ENCODE data around the gene CDH4. TPM values are rescaled to one million over a fixed set of nuclear protein-coding genes. Genes with fewer than 3 reads are reported as not detected.

Gene CDH4
- total and polyA plus RNA-seq, 2 of the 4 experiments (the other 2 are of a cell fraction), result 1.6 to 3.5 TPM

GRCh38 chr20:61878478-61879302, 626.6 kb downstream of the CDH4 start:
- no peaks in the 10 kb centered on the region for H3K4me1 ChIP-seq (ENCODE audit: control insufficient read depth, insufficient read depth, low read length)
- no peak overlapping the region for H4K5ac ChIP-seq (ENCODE audit: low read depth, low read length)
- dilution Hi-C loops (cut with HindIII; ENCODE audit: low sequenced_read_pairs, unreplicated experiment), result no loop called here
- no peak for DNase-seq
- no peak overlapping the region for H4K8ac ChIP-seq (ENCODE audit: low read depth in 2 of 2, low read length in 2 of 2)
- whole genome bisulfite sequencing, 2 experiments (ENCODE audit: extremely low coverage in 2 of 2, insufficient read length in 1 of 2), result 74% methylated on average over 15 of the region's 31 CpGs; no CpG with 5 or more reads in 1 of the 2 experiments
- H2BK15ac ChIP-seq (ENCODE audit: low read depth, low read length), result no peak overlapping the region
- no peak overlapping the region for H3K18ac ChIP-seq (ENCODE audit: low read depth, low read length)
- no peak for ATAC-seq (ENCODE audit: low read depth)
- H3K9me3 ChIP-seq (ENCODE audit: control insufficient read depth, insufficient read depth, low read length), result no peaks in the 10 kb centered on the region
- no TSS peak for BruUV-seq (replicated peaks)
- H3K36me3 ChIP-seq (ENCODE audit: control insufficient read depth, insufficient read depth, low read length), result no peaks in the 10 kb centered on the region
- H3K79me1 ChIP-seq (ENCODE audit: low read depth in 1 of 2, low read length in 2 of 2), result no peaks in the 10 kb centered on the region
- H4K91ac ChIP-seq (ENCODE audit: insufficient read depth, low read depth, low read length), result no peak overlapping the region
- H2BK20ac ChIP-seq (ENCODE audit: low read depth, low read length), result no peak overlapping the region
- no peaks in the 10 kb centered on the region for H3K9me1 ChIP-seq (ENCODE audit: insufficient read depth, low read length)
- in situ Hi-C loops (cut with MboI; ENCODE audit: low sequenced_read_pairs), result loop anchor here (25.0 kb wide), 2 partner anchors 616 to 1816 kb away; partner anchors contain the start of gene CDH4
- peak overlapping the region; percentile 2 for H2AFZ ChIP-seq (replicated peaks; ENCODE audit: low read length, poor library complexity)
- peaks cover 2% of the 10 kb centered on the region; the same call in 1 of the 2 replicates for H3K27me3 ChIP-seq (ENCODE audit: control insufficient read depth, insufficient read depth, low read length)
- no peak overlapping the region for H2BK5ac ChIP-seq (ENCODE audit: low read depth, low read length, poor library complexity, severe bottlenecking)
- no peak overlapping the region for H3K56ac ChIP-seq (ENCODE audit: extremely low read depth, insufficient read depth, low read length)
- no peak overlapping the region for H3K4ac ChIP-seq (ENCODE audit: low read depth, low read length)
- no peak overlapping the region for H3K27ac ChIP-seq (ENCODE audit: insufficient read depth, low read length)
- H3K4me3 ChIP-seq (ENCODE audit: insufficient read depth, low read depth, low read length), result no peak overlapping the region
- no peak overlapping the region for H3K14ac ChIP-seq (replicated peaks; ENCODE audit: low read depth, low read length)
- POLR2A ChIA-PET (ENCODE audit: unreplicated experiment), result no interaction called here
- H3K9ac ChIP-seq (ENCODE audit: low read depth, low read length), result no peak overlapping the region
- H2AK5ac ChIP-seq (ENCODE audit: low read depth, low read length), result no peak overlapping the region
- intact Hi-C loops (cut with micrococcal nuclease), result no loop called here
- H4K20me1 ChIP-seq (ENCODE audit: insufficient read depth, low read length), result no peaks in the 10 kb centered on the region
- no peak overlapping the region for H3K23ac ChIP-seq (ENCODE audit: low read depth, low read length)
- H2BK120ac ChIP-seq (ENCODE audit: low read depth, low read length), result no peak overlapping the region
- TF ChIP-seq CHD1 (IDR thresholded peaks at IDR 0.05; ENCODE audit: low read depth, low read length) (no peak), CEBPB (IDR thresholded peaks at IDR 0.05; ENCODE audit: low read depth, low read length) (no peak), MXI1 (IDR thresholded peaks at IDR 0.05; ENCODE audit: borderline replicate concordance, low read depth, low read length) (no peak), RCOR1 (IDR thresholded peaks at IDR 0.05; ENCODE audit: insufficient replicate concordance, low read length) (no peak), BHLHE40 (IDR thresholded peaks at IDR 0.05; ENCODE audit: low read depth, low read length) (no peak), CTCF (conservative IDR thresholded peaks at IDR 0.05; ENCODE audit: low read depth, low read length) (no peak), FOS (IDR thresholded peaks at IDR 0.05; ENCODE audit: low read depth, low read length) (no peak), SMC3 (IDR thresholded peaks at IDR 0.05; ENCODE audit: low read depth, low read length) (no peak), RFX5 (IDR thresholded peaks at IDR 0.05; ENCODE audit: low read depth, low read length) (no peak), POLR2A (IDR thresholded peaks at IDR 0.05; ENCODE audit: low read depth, low read length) (no peak), MAFK (IDR thresholded peaks at IDR 0.05; ENCODE audit: low read depth, low read length) (no peak), RAD21 (IDR thresholded peaks at IDR 0.05; ENCODE audit: low read length) (no peak)
- TF ChIP-seq, protein P1, sequence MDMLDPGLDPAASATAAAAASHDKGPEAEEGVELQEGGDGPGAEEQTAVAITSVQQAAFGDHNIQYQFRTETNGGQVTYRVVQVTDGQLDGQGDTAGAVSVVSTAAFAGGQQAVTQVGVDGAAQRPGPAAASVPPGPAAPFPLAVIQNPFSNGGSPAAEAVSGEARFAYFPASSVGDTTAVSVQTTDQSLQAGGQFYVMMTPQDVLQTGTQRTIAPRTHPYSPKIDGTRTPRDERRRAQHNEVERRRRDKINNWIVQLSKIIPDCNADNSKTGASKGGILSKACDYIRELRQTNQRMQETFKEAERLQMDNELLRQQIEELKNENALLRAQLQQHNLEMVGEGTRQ (IDR thresholded peaks at IDR 0.05; ENCODE audit: low read depth, low read length), result no peak
- TF ChIP-seq, protein P2, sequence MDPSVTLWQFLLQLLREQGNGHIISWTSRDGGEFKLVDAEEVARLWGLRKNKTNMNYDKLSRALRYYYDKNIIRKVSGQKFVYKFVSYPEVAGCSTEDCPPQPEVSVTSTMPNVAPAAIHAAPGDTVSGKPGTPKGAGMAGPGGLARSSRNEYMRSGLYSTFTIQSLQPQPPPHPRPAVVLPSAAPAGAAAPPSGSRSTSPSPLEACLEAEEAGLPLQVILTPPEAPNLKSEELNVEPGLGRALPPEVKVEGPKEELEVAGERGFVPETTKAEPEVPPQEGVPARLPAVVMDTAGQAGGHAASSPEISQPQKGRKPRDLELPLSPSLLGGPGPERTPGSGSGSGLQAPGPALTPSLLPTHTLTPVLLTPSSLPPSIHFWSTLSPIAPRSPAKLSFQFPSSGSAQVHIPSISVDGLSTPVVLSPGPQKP (IDR thresholded peaks at IDR 0.05; ENCODE audit: borderline replicate concordance, low read depth, low read length), result no peak
- H3K4me2 ChIP-seq (ENCODE audit: low read depth, low read length), result no peak overlapping the region
- CTCF ChIA-PET, result no interaction called here
- H2AK9ac ChIP-seq (replicated peaks; ENCODE audit: low read depth, low read length, poor library complexity), result no peak overlapping the region

All from IMR-90 (cell line).